ENCODE results near the gene LRP8. TPM values are rescaled to one million over a fixed set of nuclear protein-coding genes. Genes with fewer than 3 reads are reported as not detected.

LRP8 gene
- total and polyA plus RNA-seq, 8 donors, result 0.58 to 26.8 (median 2.3) TPM

- WGBS, 5 donors, result 70 to 86% (median 77%) methylated on average over 3 to 4 of the region's 4 CpGs
- intact Hi-C loops (cut with DNase I; ENCODE audit: low total_unique reads), result no loop called here
Measured at GRCh38 chr1:53359225-53359933, 31.5 kb upstream of the LRP8 start.

GRCh38 chr1:53356637-53357036 is 28.8 kb upstream of the LRP8 start:
- H3K4me1 ChIP-seq, result no peaks in the 10 kb centered on the region

More at GRCh38 chr1:53359225-53359933, 31.5 kb upstream of the LRP8 start:
- H3K9me3 ChIP-seq, result peaks cover 0 to 30% (median 20%) of the 10 kb centered on the region in 4 donors
- TF ChIP-seq, protein P1, sequence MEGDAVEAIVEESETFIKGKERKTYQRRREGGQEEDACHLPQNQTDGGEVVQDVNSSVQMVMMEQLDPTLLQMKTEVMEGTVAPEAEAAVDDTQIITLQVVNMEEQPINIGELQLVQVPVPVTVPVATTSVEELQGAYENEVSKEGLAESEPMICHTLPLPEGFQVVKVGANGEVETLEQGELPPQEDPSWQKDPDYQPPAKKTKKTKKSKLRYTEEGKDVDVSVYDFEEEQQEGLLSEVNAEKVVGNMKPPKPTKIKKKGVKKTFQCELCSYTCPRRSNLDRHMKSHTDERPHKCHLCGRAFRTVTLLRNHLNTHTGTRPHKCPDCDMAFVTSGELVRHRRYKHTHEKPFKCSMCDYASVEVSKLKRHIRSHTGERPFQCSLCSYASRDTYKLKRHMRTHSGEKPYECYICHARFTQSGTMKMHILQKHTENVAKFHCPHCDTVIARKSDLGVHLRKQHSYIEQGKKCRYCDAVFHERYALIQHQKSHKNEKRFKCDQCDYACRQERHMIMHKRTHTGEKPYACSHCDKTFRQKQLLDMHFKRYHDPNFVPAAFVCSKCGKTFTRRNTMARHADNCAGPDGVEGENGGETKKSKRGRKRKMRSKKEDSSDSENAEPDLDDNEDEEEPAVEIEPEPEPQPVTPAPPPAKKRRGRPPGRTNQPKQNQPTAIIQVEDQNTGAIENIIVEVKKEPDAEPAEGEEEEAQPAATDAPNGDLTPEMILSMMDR (IDR thresholded peaks at IDR 0.05), result no peak
- no peak for TF ChIP-seq POLR2A (IDR thresholded peaks at IDR 0.05)
- no peak for TF ChIP-seq EP300 (IDR thresholded peaks at IDR 0.05)
- TF ChIP-seq POLR2AphosphoS5 (IDR thresholded peaks at IDR 0.05), result no peak
- H3K36me3 ChIP-seq, result no peaks in the 10 kb centered on the region
- H3K27ac ChIP-seq, result no peak overlapping the region
- H3K4me3 ChIP-seq, result no peak overlapping the region
- DNase-seq, result peak in 1 of 2 donors; percentile 2
- H3K4me1 ChIP-seq, result no peaks in the 10 kb centered on the region
- peaks cover 0 to 5% (median 0%) of the 10 kb centered on the region in 3 donors for H3K27me3 ChIP-seq

GRCh38 chr1:53354119-53354518 is 26.2 kb upstream of the LRP8 start:
- no peaks in the 10 kb centered on the region for H3K36me3 ChIP-seq
- no peak overlapping the region for H3K4me3 ChIP-seq
- no peak for DNase-seq
- TF ChIP-seq POLR2A (IDR thresholded peaks at IDR 0.05) (no peak), POLR2AphosphoS5 (IDR thresholded peaks at IDR 0.05) (no peak), EP300 (IDR thresholded peaks at IDR 0.05) (no peak)
- TF ChIP-seq, protein P1 (IDR thresholded peaks at IDR 0.05), result no peak
- H3K27me3 ChIP-seq, result no peaks in the 10 kb centered on the region
- intact Hi-C loops (cut with DNase I; ENCODE audit: low total_unique reads), result no loop called here
- H3K9me3 ChIP-seq, result peaks cover 0 to 30% (median 20%) of the 10 kb centered on the region in 4 donors
- H3K27ac ChIP-seq, result no peak overlapping the region
- H3K4me1 ChIP-seq, result no peaks in the 10 kb centered on the region

More at GRCh38 chr1:53356637-53357036, 28.8 kb upstream of the LRP8 start:
- TF ChIP-seq, protein P1 (IDR thresholded peaks at IDR 0.05), result no peak
- TF ChIP-seq EP300 (IDR thresholded peaks at IDR 0.05), result no peak
- no peak for TF ChIP-seq POLR2A (IDR thresholded peaks at IDR 0.05)
- no peak for TF ChIP-seq POLR2AphosphoS5 (IDR thresholded peaks at IDR 0.05)
- H3K27me3 ChIP-seq, result peaks cover 0 to 5% (median 0%) of the 10 kb centered on the region in 3 donors
- intact Hi-C loops (cut with DNase I; ENCODE audit: low total_unique reads), result no loop called here
- H3K4me3 ChIP-seq, result no peak overlapping the region
- no peak for DNase-seq
- peaks cover 0 to 30% (median 20%) of the 10 kb centered on the region in 4 donors for H3K9me3 ChIP-seq
- no peak overlapping the region for H3K27ac ChIP-seq
- H3K36me3 ChIP-seq, result no peaks in the 10 kb centered on the region

DNA sequence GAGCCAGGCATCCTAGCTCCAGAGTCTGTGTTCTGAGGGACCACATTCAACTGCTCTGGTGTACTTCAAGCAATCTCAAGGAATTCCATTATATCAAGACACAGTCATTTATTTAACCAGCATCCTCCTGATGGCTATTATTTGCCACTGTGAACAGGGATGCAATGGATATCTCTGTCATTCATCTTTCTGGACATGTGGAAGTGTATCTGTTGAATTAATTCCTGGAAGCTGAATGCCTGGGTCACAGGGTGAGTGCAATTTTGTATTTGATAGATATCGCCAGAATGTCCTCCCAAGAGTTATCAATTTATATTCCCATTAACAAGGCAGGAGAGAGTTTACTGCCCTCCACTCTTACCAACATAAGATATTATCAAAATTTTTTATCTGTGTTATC is 24.7 kb upstream of the LRP8 start:
- no peak for TF ChIP-seq EP300 (IDR thresholded peaks at IDR 0.05)
- TF ChIP-seq POLR2AphosphoS5 (IDR thresholded peaks at IDR 0.05), result no peak
- TF ChIP-seq POLR2A (IDR thresholded peaks at IDR 0.05), result no peak
- TF ChIP-seq, protein P1 (IDR thresholded peaks at IDR 0.05), result no peak
- no peaks in the 10 kb centered on the region for H3K4me1 ChIP-seq
- H3K4me3 ChIP-seq, result no peak overlapping the region
- H3K9me3 ChIP-seq, result peaks cover 0 to 16% (median 11%) of the 10 kb centered on the region in 4 donors
- no peaks in the 10 kb centered on the region for H3K36me3 ChIP-seq
- no peak for DNase-seq
- 75 to 94% (median 80%) methylated on average over 1 of the region's 1 CpG for WGBS, 5 donors
- intact Hi-C loops (cut with DNase I; ENCODE audit: low total_unique reads), result no loop called here
- no peaks in the 10 kb centered on the region for H3K27me3 ChIP-seq
- H3K27ac ChIP-seq, result no peak overlapping the region

Data from stomach (tissue), 9 donors.